Neutrophil (primary cell): ENCODE results near the gene IRAK3.
A peak's percentile ranks its signal among the peaks of the same experiment; 100 is the strongest.

ENCODE experiments used
- H3K27ac ChIP-seq: fragments of 200-600 bp; sonication (generic); 2 replicates; pipeline ENCODE4 v1.5.1; 2016; ENCODE audit warnings: mild to moderate bottlenecking, moderate library complexity
- H3K27me3 ChIP-seq: fragments of 200-600 bp; sonication (generic); 2 replicates; pipeline ENCODE4 v1.6.0; 2016; ENCODE audit warnings: mild to moderate bottlenecking
- H3K36me3 ChIP-seq: fragments of 200-600 bp; sonication (generic); 2 replicates; pipeline ENCODE4 v1.5.1; 2017
- H3K4me1 ChIP-seq, 2 experiments: fragments of 200-600 bp in 1 of 2; sonication (generic) in 1 of 2; 1 replicate in 1 of 2; 2 replicates in 1 of 2; pipeline versions ENCODE4 v1.5.1 to v1.6.1; 2013 to 2016; ENCODE audit warnings: low read depth in 1 of 2, low read length in 1 of 2, mild to moderate bottlenecking in 1 of 2, moderate library complexity in 1 of 2; ENCODE audit not compliant: control insufficient read depth in 1 of 2, insufficient read depth in 1 of 2
- H3K4me3 ChIP-seq, 2 experiments: fragments of 200-600 bp in 1 of 2; sonication (generic) in 1 of 2; 1 replicate in 1 of 2; 2 replicates in 1 of 2; pipeline ENCODE4 v1.5.1; 2013 to 2016; ENCODE audit warnings: low read depth in 1 of 2, low read length in 1 of 2, mild to moderate bottlenecking in 1 of 2, moderate library complexity in 1 of 2
- H3K9me3 ChIP-seq: fragments of 200-600 bp; sonication (generic); 2 replicates; pipeline ENCODE4 v1.5.1; 2016
- CTCF ChIP-seq: fragments of 200-600 bp; sonication (generic); IDR thresholded peaks from 2 replicates; pipeline ENCODE4 v1.5.1; 2016; ENCODE audit warnings: antibody characterized with exemption

The IRAK3 gene

GRCh38 chr12:66194122-66194521 lies 5.1 kb downstream of the IRAK3 start:
- Histone ChIP-seq H3K27ac (peak overlapping the region; percentile 74), H3K27me3 (no peaks in the 10 kb centered on the region), H3K9me3 (no peaks in the 10 kb centered on the region), H3K4me3 (peak overlapping the region in 1 of 2 experiments; percentile 30), H3K4me1 (peaks cover 80 to 87% of the 10 kb centered on the region in 2 experiments), H3K36me3 (no peaks in the 10 kb centered on the region)
- no peak for TF ChIP-seq CTCF

GRCh38 chr12:66195242-66195641 lies 6.2 kb downstream of the IRAK3 start:
- peak overlapping the region in 1 of 2 experiments; percentile 48 for H3K4me3 ChIP-seq
- no peaks in the 10 kb centered on the region for H3K9me3 ChIP-seq
- H3K4me1 ChIP-seq, result peaks cover 83 to 97% of the 10 kb centered on the region in 2 experiments
- TF ChIP-seq CTCF, result no peak
- no peaks in the 10 kb centered on the region for H3K27me3 ChIP-seq
- H3K27ac ChIP-seq, result peak overlapping the region; percentile 80
- no peaks in the 10 kb centered on the region for H3K36me3 ChIP-seq

- H3K4me3 ChIP-seq, result peak overlapping the region in 1 of 2 experiments; percentile 24
- H3K27ac ChIP-seq, result peak overlapping the region; percentile 80
- TF ChIP-seq CTCF, result no peak
- peaks cover 67 to 89% of the 10 kb centered on the region in 2 experiments for H3K4me1 ChIP-seq
- H3K36me3 ChIP-seq, result no peaks in the 10 kb centered on the region
- no peaks in the 10 kb centered on the region for H3K9me3 ChIP-seq
- no peaks in the 10 kb centered on the region for H3K27me3 ChIP-seq
Observed at GRCh38 chr12:66196806-66197205, 7.8 kb downstream of the IRAK3 start.

GRCh38 chr12:66197495-66197921 lies 8.5 kb downstream of the IRAK3 start:
- no peaks in the 10 kb centered on the region for H3K9me3 ChIP-seq
- H3K4me3 ChIP-seq, result no peak overlapping the region
- H3K27me3 ChIP-seq, result no peaks in the 10 kb centered on the region
- peaks cover 60 to 82% of the 10 kb centered on the region in 2 experiments for H3K4me1 ChIP-seq
- no peak for TF ChIP-seq CTCF
- no peaks in the 10 kb centered on the region for H3K36me3 ChIP-seq
- H3K27ac ChIP-seq, result peak overlapping the region; percentile 80

- peaks cover 3% of the 10 kb centered on the region for H3K36me3 ChIP-seq
- peak overlapping the region; percentile 3 for H3K27ac ChIP-seq
- no peak for TF ChIP-seq CTCF
- no peaks in the 10 kb centered on the region for H3K9me3 ChIP-seq
- H3K27me3 ChIP-seq, result no peaks in the 10 kb centered on the region
- H3K4me3 ChIP-seq, result no peak overlapping the region
- H3K4me1 ChIP-seq, result peaks cover 44 to 66% of the 10 kb centered on the region in 2 experiments
Observed at GRCh38 chr12:66199141-66199540, 10.1 kb downstream of the IRAK3 start.
